GM18505 (cell line): Measurements from ENCODE around the gene UNC13D.

Experiments used
- ATAC-seq: cut with Tn5 transposase; IDR thresholded peaks from one replicate; pipeline ENCODE4 v1.9.1; 2021; ENCODE audit not compliant: unreplicated experiment
- POLR2A ChIP-seq: IDR thresholded peaks from 4 replicates; pipeline ENCODE4 v1.6.1; 2011; ENCODE audit warnings: borderline replicate concordance; ENCODE audit not compliant: insufficient read depth, insufficient read length; ENCODE audit errors: extremely low read depth

Gene UNC13D

DNA sequence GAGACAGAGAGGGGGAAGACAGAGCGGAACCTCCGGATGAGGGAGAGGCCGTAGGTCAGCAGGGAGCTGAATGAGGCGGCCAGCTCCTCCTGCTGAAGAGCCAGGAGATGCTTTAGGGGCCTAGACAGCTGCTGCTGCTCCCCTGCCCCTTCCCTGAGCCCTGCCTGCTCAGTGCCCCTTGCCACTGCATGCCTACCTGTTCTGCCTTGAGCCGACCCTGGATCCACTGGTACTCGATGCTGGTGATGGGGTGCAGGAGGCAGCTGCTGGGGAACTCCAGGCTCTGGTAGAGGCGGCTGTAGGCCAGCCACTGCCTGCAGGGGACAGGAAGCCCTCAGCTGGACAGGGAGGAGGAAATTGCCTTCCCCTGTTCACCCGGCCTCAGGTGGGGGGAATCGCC is 7.6 kb downstream of the UNC13D start:
- no peak for ATAC-seq
- TF ChIP-seq POLR2A = no peak

- no peak for ATAC-seq
Measured at GRCh38 chr17:75835654-75835987, 8.6 kb downstream of the UNC13D start.

DNA sequence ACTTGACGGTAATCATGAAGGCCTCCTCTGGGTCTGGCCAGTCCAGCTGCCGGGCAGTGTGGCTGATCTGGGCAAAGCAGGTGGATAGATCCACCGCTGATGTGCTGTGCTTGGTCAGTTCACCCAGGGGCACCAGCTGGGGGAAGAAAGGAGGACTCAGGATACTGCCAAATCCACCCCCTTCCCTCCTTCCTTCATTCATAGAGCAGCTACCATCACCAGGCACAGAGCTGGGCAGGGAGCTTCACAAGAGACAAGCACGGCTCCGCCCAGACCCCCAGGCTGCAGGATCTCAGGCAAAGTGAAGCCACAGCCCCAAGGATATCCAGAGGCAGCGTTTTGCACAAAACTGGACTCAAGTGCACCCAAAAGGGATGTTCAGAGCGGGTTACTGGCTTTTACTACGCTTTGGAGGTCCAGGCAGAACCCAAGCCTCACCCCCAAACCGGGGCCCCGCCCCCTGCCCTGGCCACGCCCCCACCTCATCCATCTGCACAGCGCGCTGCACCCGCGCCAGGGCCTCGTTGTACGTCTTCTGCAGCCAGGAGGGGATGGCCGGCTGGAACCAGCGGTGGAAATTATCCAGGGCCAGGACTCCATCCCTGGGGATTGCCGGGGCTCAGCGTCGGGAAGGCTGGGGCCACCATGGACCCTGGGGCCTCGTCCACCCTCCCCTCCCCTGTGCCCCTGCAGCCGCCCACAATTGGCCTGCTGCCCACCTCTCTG is 9.1 kb downstream of the UNC13D start:
- no peak for TF ChIP-seq POLR2A
- ATAC-seq = no peak

More at GRCh38 chr17:75835654-75835987, 8.6 kb downstream of the UNC13D start:
- no peak for TF ChIP-seq POLR2A

- ATAC-seq = no peak
Measured at GRCh38 chr17:75834279-75834920, 9.8 kb downstream of the UNC13D start.

DNA sequence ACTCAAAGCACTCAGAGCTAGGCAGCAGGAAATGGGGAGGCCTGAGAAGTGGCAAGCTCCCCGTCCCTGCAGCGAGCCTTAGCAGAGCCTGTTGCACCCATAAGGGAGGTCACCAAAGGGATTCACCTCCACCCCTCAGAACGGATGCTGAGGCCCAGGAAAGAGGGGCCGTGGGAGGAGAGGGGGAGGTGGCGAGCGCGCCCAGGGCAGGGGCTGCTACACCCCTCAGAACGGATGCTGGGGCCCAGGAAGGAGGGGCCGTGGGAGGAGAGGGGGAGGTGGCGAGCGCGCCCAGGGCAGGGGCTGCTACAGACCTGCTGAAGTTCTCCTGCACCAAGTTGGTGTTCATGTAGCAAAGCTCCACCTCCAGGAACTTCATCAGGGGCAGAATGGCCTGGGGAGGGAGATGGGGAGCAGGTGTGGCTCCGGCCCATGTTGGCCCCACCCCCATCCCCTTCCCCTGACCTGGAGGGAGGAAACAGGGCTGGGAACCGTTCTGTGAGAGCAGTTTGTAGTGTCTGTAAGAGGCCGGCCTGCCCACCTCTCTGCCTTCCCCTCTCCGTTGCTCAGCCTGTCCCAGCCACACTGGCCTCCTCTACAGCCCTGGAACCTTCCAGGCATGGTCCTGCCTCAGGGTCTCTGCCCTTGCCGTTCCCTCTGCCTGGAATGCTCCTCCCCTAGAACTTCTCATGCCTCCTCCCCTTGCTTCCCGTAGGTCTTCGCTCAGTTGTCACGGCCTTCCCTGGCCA is 11.4 kb downstream of the UNC13D start:
- no peak for ATAC-seq
- TF ChIP-seq POLR2A = no peak

More at GRCh38 chr17:75834279-75834920, 9.8 kb downstream of the UNC13D start:
- no peak for TF ChIP-seq POLR2A

- no peak for TF ChIP-seq POLR2A
- ATAC-seq = no peak
Measured at GRCh38 chr17:75832164-75832651, 12.0 kb downstream of the UNC13D start.

DNA sequence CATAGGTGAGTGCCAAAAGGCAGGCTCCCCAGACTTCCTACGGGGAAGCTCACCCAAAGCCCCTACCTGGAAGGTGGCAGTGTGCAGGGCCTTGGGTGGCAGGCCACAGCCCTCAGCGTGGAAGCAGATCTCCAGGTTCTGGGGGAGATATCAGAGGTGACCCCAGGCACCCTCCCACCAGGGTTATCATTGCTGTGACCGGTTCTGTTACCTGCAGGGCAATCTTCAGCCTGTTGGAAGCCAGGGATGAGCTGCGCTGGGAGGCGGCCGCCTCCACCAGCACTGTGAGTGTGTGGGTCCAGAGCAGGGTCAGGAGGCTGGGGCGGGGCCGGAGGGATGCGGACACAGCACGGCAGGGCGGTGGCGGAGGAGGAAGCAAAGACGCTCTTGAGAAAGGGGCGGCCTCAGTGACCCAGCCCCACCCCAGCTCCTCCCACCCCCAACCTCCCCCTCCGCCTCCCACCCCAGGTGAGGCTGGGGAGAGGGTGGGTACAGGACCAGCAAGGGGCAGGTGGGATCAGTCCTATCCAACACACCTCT is 13.1 kb downstream of the UNC13D start:
- no peak for TF ChIP-seq POLR2A
- ATAC-seq = no peak

GRCh38 chr17:75830164-75831031 is 13.8 kb downstream of the UNC13D start:
- ATAC-seq = no peak
- TF ChIP-seq POLR2A = no peak

- no peak for TF ChIP-seq POLR2A
- ATAC-seq = no peak
Measured at GRCh38 chr17:75829747-75830146, 14.5 kb downstream of the UNC13D start.

DNA sequence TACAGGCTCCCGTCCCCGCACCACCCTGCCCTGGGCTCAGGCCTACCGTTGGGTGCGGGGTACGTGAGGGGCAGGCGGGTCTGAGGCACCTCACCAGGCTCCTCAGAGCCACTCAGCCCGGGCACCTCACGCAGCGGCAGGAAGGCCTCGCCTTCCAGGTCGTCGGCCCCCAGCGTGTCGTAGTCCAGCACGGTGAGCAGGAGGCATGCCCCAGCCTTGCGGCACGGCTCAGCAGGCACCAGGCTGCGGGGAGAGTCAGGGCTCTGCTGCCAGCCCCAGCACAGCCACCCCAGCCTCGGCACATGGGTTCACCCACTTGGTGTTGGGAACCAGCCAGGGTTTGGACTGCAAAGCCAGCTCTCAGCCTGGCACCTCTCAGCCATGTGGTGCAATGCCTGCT is 15.5 kb downstream of the UNC13D start:
- no peak for TF ChIP-seq POLR2A

GRCh38 chr17:75828076-75828400 is 16.2 kb downstream of the UNC13D start:
- no peak for ATAC-seq
- TF ChIP-seq POLR2A = no peak

More for the DNA sequence above, 15.5 kb downstream of the UNC13D start:
- ATAC-seq = no peak

- TF ChIP-seq POLR2A = no peak
- no peak for ATAC-seq
Measured at GRCh38 chr17:75827308-75828075, 16.7 kb downstream of the UNC13D start.
